Vagina (tissue), 2 donors: Measurements from ENCODE around the gene MKS1.

Source experiments
- POLR2A ChIP-seq, 2 donors: fragments of 450-650 bp; IDR thresholded peaks; one replicate each; pipeline ENCODE4 v1.6.1; 2017; ENCODE audit warnings: antibody characterized with exemption in 2 of 2, mild to moderate bottlenecking in 2 of 2, moderate library complexity in 2 of 2
- POLR2AphosphoS5 ChIP-seq, 2 donors: sonication (generic); formaldehyde crosslinking; IDR thresholded peaks; one replicate each; pipeline ENCODE4 v1.9.0; 2017; ENCODE audit warnings: antibody characterized with exemption in 2 of 2, mild to moderate bottlenecking in 2 of 2, low read depth in 1 of 2; ENCODE audit not compliant: insufficient read depth in 1 of 2
- TF ChIP-seq, protein P1 (sequence below), 3 experiments: fragments of 450-650 bp in 2 of 3; fragments of 200-600 bp in 1 of 3; sonication (generic) in 1 of 3; IDR thresholded peaks; one replicate each; pipeline ENCODE4 v1.5.1; 2017 to 2019; ENCODE audit warnings: antibody characterized with exemption in 3 of 3, mild to moderate bottlenecking in 2 of 3, moderate library complexity in 2 of 3

DNA sequence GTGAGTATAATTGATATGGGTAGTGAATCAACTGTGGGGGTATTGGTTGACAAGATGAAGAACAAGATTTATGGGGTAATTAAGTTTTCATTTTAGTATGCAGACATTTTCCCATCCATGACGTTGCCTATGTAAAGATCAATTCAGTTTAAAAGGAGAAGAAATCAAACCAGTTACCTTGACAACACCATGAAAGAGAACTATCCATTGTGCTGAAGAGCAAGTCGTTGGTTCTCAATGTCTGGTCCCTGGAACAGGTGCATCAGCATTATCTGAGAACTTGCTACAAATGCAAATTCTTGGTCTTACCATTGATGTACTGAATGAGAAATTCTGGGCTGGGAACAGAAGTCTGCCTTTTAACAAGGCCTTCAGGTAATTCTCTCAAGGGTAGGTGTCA lies 53.1 kb downstream of the MKS1 start:
- TF ChIP-seq, protein P1, sequence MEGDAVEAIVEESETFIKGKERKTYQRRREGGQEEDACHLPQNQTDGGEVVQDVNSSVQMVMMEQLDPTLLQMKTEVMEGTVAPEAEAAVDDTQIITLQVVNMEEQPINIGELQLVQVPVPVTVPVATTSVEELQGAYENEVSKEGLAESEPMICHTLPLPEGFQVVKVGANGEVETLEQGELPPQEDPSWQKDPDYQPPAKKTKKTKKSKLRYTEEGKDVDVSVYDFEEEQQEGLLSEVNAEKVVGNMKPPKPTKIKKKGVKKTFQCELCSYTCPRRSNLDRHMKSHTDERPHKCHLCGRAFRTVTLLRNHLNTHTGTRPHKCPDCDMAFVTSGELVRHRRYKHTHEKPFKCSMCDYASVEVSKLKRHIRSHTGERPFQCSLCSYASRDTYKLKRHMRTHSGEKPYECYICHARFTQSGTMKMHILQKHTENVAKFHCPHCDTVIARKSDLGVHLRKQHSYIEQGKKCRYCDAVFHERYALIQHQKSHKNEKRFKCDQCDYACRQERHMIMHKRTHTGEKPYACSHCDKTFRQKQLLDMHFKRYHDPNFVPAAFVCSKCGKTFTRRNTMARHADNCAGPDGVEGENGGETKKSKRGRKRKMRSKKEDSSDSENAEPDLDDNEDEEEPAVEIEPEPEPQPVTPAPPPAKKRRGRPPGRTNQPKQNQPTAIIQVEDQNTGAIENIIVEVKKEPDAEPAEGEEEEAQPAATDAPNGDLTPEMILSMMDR (IDR thresholded peaks at IDR 0.05): no peak
- TF ChIP-seq POLR2A (IDR thresholded peaks at IDR 0.05) (no peak), POLR2AphosphoS5 (IDR thresholded peaks at IDR 0.05; ENCODE audit: insufficient read depth in 1 of 2, low read depth in 1 of 2) (no peak)
